Fibroblast of lung (primary cell): ENCODE results near the gene KRTDAP.

Source experiments
- EZH2 ChIP-seq: IDR thresholded peaks from 2 replicates; pipeline ENCODE4 v1.5.1; 2012; ENCODE audit warnings: low read length, control low read depth, mild to moderate bottlenecking; ENCODE audit errors: missing control alignments
- TF ChIP-seq, protein P1 (sequence below), 2 donors: IDR thresholded peaks in 1 of 2; conservative IDR thresholded peaks in 1 of 2; 1 replicate in 1 of 2; 2 replicates in 1 of 2; pipeline ENCODE4 v1.5.1; 2011 to 2012; ENCODE audit warnings: low read length in 2 of 2, control low read depth in 1 of 2, inconsistent platforms in 1 of 2, low read depth in 1 of 2, mild to moderate bottlenecking in 1 of 2

DNA sequence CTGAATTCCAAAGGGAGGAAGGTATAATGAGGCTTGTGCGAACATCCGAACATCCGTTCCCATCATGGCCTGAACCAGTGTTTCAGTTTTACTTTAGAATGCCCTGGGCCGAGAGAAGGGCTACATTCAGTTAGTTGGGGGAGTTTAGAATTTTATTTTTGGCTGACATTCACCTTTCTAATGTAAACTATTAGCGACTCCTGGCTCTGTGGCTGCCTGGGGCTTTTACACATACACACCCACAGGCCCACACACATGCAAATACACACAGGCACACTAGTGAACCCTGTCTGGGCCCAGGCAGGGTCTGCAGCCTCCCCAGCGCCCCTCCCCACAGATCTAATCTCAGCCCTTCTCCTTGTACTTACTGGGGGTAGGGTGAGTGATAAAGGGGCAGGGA, 49.0 kb upstream of the KRTDAP start:
- TF ChIP-seq, protein P1, sequence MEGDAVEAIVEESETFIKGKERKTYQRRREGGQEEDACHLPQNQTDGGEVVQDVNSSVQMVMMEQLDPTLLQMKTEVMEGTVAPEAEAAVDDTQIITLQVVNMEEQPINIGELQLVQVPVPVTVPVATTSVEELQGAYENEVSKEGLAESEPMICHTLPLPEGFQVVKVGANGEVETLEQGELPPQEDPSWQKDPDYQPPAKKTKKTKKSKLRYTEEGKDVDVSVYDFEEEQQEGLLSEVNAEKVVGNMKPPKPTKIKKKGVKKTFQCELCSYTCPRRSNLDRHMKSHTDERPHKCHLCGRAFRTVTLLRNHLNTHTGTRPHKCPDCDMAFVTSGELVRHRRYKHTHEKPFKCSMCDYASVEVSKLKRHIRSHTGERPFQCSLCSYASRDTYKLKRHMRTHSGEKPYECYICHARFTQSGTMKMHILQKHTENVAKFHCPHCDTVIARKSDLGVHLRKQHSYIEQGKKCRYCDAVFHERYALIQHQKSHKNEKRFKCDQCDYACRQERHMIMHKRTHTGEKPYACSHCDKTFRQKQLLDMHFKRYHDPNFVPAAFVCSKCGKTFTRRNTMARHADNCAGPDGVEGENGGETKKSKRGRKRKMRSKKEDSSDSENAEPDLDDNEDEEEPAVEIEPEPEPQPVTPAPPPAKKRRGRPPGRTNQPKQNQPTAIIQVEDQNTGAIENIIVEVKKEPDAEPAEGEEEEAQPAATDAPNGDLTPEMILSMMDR (conservative IDR thresholded peaks at IDR 0.05 in 1 of 2, IDR thresholded peaks at IDR 0.05 in 1 of 2; ENCODE audit: low read depth in 1 of 2, low read length in 2 of 2) = no peak
- TF ChIP-seq EZH2 = no peak
